GM12864 (cell line): ENCODE results near the gene TADA2B.

Source experiments
- DNase-seq: peaks from one replicate; pipeline ENCODE4 v3.0.0-alpha.2; 2011; ENCODE audit warnings: low read depth
- H3K4me3 ChIP-seq: 2 replicates; pipeline ENCODE4 v1.5.1; 2011; ENCODE audit warnings: mild to moderate bottlenecking, low read depth, low read length, control low read depth
- TF ChIP-seq, protein P1 (sequence below): IDR thresholded peaks from 2 replicates; pipeline ENCODE4 v1.5.1; 2011; ENCODE audit warnings: low read depth, mild to moderate bottlenecking, moderate library complexity, low read length, control low read depth, inconsistent platforms; ENCODE audit errors: missing control alignments

TADA2B gene

DNA sequence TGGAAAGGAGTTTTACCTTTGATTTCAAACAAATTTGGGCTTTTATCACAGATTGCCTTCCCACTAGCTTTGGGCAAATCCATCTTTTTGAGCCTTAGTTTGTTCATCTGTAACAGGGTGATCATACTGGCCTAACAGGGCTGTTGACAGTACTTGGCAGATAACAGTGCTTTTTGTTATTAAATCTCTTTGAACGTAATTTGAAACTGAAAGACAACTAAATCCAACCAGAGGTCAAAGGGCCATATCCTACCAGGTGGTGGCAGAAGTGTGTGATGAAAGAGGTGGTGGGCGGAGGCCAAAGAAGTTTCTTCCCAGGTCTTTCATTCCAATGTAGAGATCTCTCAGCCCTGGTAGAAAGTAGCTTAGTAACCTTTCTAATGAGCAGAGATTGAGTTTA, 35.2 kb upstream of the TADA2B start:
- DNase-seq = no peak
- H3K4me3 ChIP-seq = no peak overlapping the region
- TF ChIP-seq, protein P1, sequence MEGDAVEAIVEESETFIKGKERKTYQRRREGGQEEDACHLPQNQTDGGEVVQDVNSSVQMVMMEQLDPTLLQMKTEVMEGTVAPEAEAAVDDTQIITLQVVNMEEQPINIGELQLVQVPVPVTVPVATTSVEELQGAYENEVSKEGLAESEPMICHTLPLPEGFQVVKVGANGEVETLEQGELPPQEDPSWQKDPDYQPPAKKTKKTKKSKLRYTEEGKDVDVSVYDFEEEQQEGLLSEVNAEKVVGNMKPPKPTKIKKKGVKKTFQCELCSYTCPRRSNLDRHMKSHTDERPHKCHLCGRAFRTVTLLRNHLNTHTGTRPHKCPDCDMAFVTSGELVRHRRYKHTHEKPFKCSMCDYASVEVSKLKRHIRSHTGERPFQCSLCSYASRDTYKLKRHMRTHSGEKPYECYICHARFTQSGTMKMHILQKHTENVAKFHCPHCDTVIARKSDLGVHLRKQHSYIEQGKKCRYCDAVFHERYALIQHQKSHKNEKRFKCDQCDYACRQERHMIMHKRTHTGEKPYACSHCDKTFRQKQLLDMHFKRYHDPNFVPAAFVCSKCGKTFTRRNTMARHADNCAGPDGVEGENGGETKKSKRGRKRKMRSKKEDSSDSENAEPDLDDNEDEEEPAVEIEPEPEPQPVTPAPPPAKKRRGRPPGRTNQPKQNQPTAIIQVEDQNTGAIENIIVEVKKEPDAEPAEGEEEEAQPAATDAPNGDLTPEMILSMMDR = no peak

DNA sequence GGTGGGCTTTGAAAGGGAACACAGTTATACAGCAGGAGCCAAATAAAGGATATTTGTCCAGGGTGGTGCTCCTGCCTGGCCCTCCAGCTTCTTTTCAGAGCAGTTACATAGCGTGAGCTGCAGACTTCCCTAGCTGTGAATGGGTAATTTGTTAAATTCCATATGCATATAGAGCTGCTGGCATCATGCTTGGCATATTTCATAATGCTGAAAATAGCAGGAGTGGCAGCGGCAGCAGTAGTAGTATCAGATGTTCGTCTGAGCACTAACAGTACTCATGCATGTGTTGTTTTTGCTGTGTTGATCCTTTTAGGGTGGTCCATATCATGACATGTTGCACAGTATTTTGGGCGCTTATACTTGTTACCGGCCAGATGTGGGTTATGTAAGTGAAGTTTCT, 33.6 kb upstream of the TADA2B start:
- no peak for DNase-seq
- no peak overlapping the region for H3K4me3 ChIP-seq
- TF ChIP-seq, protein P1 = no peak

DNA sequence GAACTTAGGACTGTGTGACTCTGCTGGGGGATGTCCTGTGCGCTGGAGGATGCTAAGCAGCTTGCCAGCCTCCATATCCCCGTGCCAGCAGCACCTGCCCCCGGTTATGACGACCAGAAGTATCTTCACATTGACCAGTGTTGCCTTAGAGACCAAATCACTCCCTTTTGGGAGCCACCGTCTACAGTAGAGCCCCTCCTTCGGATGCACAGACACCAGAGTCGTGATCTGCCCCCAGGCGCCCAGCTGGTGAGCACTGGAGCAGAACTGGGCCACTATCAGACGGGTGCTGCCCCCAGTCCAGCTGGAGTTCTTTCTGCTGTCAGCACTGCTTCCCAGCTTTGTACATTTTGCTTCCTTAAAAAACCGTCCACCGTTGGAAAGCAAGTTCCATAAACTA, 30.0 kb upstream of the TADA2B start:
- TF ChIP-seq, protein P1 = no peak
- no peak for DNase-seq
- no peak overlapping the region for H3K4me3 ChIP-seq

DNA sequence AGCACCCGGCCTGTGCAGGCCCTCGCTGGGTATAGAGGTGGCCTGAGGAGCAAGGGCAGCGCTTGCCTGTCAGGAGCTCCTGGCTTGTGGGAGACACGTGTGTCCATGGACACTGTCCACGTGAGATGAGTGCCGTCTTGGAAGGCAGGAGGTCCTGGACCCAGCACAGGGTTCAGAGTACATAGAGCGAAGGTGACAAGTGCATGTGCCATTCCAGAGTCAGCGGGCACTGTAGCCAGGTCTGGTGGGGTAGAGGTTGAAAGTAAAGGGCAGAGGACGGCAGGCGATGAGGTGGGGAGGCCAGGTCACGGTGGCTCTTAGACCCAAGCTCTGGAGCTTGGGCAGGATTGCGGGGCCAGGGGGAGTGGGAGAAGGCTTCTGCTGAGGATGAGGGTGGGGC, 28.4 kb upstream of the TADA2B start:
- TF ChIP-seq, protein P1 = no peak
- DNase-seq = no peak

DNA sequence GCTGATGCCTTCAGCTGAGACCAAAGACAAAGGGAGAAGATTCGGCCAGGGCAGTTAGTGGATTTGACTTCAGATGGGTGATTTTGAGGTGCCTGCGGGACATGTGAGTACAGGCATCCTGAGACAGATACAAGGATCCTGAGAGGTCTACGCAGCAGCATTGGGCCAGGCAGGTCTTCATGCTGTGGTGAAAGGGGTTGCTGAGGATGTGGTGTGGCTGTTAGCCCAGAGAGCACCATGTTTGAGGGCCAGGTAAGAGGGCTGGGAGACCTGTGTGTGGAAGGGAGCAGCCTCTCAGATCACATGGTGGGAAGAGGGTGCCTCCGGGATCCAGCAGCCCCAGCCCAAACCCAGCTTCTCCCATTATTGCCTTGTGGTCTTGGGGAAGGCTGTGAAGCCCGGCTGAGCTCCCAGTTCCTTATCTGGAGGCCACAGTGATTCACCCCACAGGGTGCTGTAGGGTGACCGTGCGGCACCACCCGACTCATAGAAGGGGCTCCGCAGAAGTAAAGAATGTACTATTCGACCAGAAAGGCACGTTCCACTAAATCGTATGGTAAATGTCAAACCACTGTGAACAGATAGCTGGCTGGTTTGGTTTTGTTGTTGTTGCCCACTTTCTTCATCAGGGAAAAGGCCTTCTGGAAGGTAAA, 27.7 kb upstream of the TADA2B start:
- DNase-seq = no peak
- TF ChIP-seq, protein P1 = no peak
- no peak overlapping the region for H3K4me3 ChIP-seq

More for the DNA sequence above, 28.4 kb upstream of the TADA2B start:
- H3K4me3 ChIP-seq = no peak overlapping the region

DNA sequence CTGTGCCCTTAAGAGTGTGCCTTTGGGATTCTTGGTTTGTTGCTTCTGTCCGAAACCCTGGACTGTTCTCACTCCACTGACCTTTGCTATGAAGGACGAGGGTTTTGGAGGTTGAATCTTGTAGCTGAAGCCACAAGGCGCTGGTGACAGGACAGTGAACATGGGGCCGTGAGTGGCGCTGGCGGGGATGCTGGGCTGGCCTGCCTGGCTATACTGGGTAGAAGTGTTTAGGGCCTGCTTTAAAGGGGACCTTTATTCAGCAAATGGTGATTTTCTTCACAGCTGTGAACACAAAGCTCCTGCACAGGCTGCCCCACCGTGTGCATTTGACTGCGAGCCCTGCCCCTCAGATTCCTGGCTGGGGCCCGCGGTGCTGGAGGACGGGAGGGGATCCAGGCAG, 27.1 kb upstream of the TADA2B start:
- TF ChIP-seq, protein P1 = no peak
- DNase-seq = no peak
- no peak overlapping the region for H3K4me3 ChIP-seq

DNA sequence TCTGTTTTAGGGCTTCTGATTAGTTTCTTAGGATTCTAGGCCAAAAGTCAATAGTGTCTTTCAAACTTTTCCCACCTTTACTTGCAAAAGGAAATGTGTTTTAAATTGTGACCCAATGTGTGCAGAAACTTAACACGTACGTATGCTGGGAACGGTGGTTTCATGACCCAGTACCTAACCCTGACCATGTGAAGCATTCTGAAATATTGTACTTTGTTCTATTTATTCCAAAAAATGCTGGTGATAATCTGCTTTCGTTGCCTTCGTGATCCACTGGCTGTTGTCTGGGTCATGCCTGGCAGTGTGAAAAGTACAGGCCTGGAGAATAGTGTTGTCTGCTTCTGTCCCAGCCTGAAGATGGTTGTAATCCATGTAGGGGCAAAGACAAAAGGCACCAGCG, 26.7 kb upstream of the TADA2B start:
- TF ChIP-seq, protein P1 = no peak
- H3K4me3 ChIP-seq = no peak overlapping the region
- no peak for DNase-seq
